Esophagus mucosa (tissue), 1 donor: ENCODE data around the gene FGF13. TPM values are rescaled to one million over a fixed set of nuclear protein-coding genes. Genes with fewer than 3 reads are reported as not detected.

Source experiments
- ATAC-seq: fragments of 200-7000 bp; cut with Tn5 transposase; one replicate; pipeline ENCODE4 v1.9.1; 2020
- total RNA-seq: library from RNA; stranded (reverse); gene quantifications from one replicate; pipeline ENCODE4 v1.2.4, GENCODE V29; 2023
- donor health status: DM: yes; HTN: yes; CAD: no.

The FGF13 gene
- total RNA-seq, 1 donor from 2014 or later = 0.40 TPM

- no peak for ATAC-seq
Measured at GRCh38 chrX:138664016-138664415, 47.5 kb downstream of the FGF13 start.

DNA sequence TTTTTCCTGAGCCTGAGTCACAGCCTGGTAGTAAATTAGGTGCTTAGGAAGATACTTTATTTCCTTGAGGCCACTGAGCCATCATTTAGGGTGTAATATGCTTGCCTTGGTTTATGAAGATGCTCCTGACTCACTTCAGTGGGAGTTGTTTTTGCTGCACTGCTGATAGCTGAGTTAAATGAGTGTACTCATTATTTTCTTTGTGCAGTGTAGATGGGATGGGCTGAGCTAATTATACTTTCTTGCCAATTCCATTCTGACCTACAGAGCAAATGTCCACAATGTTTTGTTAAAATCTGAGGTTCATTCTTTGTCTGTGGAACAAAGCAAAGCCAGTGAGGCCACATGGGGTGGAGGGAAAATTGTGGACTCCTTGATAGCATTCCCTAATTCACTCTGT lies 60.0 kb downstream of the FGF13 start:
- no peak for ATAC-seq

GRCh38 chrX:138648568-138648967 lies 62.9 kb downstream of the FGF13 start:
- ATAC-seq = no peak

DNA sequence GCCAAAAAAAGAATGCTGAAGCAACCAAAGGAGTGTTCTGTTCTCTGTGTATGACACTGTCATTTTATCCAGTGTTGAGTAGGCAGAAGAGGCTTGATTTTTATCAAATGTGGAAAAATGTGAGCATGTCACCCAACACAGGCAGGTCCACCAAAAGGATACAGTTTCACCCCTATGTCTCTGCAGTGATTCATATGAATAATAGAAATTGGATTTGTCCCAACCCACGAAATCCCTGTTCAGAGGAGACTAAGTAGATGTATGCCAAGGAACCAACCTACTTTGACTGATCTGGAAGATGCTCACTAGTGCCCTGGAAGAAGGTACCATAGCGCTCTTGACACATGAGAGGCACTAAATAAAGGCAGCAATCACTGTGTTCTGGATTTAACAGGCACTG lies 72.5 kb downstream of the FGF13 start:
- ATAC-seq = no peak
